Upper lobe of left lung (tissue), 6 donors: ENCODE results near the gene DGKI. TPM values are rescaled to one million over a fixed set of nuclear protein-coding genes. Genes with fewer than 3 reads are reported as not detected.

Experiments used
- ATAC-seq, 2 donors: fragments of 200-7000 bp; cut with Tn5 transposase; one replicate each; pipeline ENCODE4 v1.9.1; 2022; ENCODE audit warnings: mild to moderate bottlenecking in 2 of 2, moderate library complexity in 2 of 2; ENCODE audit not compliant: low FRiP score in 2 of 2
- DNase-seq, 2 donors: peaks; one replicate each; pipeline ENCODE4 v3.0.0-alpha.2; 2019 to 2020
- H3K27ac ChIP-seq, 4 donors: fragments of 200-600 bp; sonication (generic); one replicate each; pipeline ENCODE4 v1.5.1; 2016 to 2019
- H3K27me3 ChIP-seq, 4 donors: fragments of 200-600 bp; sonication (generic); one replicate each; pipeline ENCODE4 v1.5.1; 2017 to 2019
- H3K36me3 ChIP-seq, 4 donors: fragments of 200-600 bp; sonication (generic); one replicate each; pipeline ENCODE4 v1.5.1; 2016 to 2019
- H3K4me1 ChIP-seq, 4 donors: fragments of 200-600 bp; sonication (generic); one replicate each; pipeline ENCODE4 v1.5.1; 2018 to 2019
- H3K4me3 ChIP-seq, 4 donors: fragments of 200-600 bp; sonication (generic); one replicate each; pipeline ENCODE4 v1.5.1; 2017 to 2019; ENCODE audit warnings: mild to moderate bottlenecking in 2 of 4, moderate library complexity in 1 of 4
- H3K9me3 ChIP-seq, 4 donors: fragments of 200-600 bp; sonication (generic); one replicate each; pipeline ENCODE4 v1.5.1; 2018 to 2019
- EP300 ChIP-seq, 4 donors: sonication (generic); formaldehyde crosslinking; IDR thresholded peaks; one replicate each; pipeline ENCODE4 v1.5.1; 2017; ENCODE audit warnings: antibody characterized with exemption in 4 of 4, control low read depth in 2 of 4
- POLR2A ChIP-seq, 4 donors: fragments of 450-650 bp; IDR thresholded peaks; one replicate each; pipeline ENCODE4 v1.5.1; 2016 to 2017; ENCODE audit warnings: antibody characterized with exemption in 4 of 4, mild to moderate bottlenecking in 2 of 4
- POLR2AphosphoS5 ChIP-seq, 2 donors: sonication (generic); formaldehyde crosslinking; IDR thresholded peaks; one replicate each; pipeline ENCODE4 v1.5.1; 2017; ENCODE audit warnings: antibody characterized with exemption in 2 of 2
- WGBS, 2 donors: methylation state at CpG; one replicate each; pipeline ENCODE4 v1.1.5; 2017 to 2018; 5-methylcytosine and 5-hydroxymethylcytosine counted together
- total RNA-seq, 6 donors: library from RNA; depleted of rRNA in 4 of 6; stranded (reverse); fragments of >200 nt in 4 of 6; gene quantifications; one replicate each; pipeline versions ENCODE4 v1.1.0 to v1.2.1, GENCODE V29; 2016 to 2021
- TF ChIP-seq, protein P1 (sequence below), 6 experiments: fragments of 450-650 bp in 4 of 6; fragments of 200-600 bp in 2 of 6; sonication (generic) in 2 of 6; IDR thresholded peaks; one replicate each; pipeline ENCODE4 v1.5.1; 2016 to 2019; ENCODE audit warnings: antibody characterized with exemption in 6 of 6
- donor health status: DM: no; HTN: no; CAD: no; lungs with moderate emphysema.
- donor health status: DM: no; HTN: yes; CAD: no; lungs with severe emphysema.

Gene DGKI
- total RNA-seq, 6 donors from 2014 or later = under 0.01 to 4.5 (median 0.34) TPM; not detected in 1

DNA sequence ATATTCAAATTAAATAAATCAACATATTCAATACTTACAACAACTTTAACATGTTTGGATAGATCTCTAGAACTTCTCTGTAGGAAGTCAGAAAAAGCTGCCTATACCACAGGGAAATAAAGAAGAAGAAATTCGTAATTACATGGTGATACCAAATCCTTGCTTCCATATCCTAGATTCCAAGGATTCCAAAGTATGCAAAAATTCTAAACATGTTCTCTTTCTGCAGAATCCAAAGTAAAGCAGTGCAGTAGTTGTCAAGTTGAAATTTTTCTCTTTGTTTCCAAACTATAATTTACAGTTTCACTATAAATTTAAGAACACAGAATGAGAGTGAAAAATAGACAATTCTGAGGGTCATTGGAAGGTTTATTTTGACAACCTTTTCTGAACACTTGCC lies 269.6 kb downstream of the DGKI start:
- 69 to 74% methylated on average over 1 of the region's 1 CpG for WGBS, 2 donors
- H3K36me3 ChIP-seq = no peaks in the 10 kb centered on the region
- DNase-seq = no peak
- H3K27ac ChIP-seq = no peak overlapping the region
- TF ChIP-seq, protein P1, sequence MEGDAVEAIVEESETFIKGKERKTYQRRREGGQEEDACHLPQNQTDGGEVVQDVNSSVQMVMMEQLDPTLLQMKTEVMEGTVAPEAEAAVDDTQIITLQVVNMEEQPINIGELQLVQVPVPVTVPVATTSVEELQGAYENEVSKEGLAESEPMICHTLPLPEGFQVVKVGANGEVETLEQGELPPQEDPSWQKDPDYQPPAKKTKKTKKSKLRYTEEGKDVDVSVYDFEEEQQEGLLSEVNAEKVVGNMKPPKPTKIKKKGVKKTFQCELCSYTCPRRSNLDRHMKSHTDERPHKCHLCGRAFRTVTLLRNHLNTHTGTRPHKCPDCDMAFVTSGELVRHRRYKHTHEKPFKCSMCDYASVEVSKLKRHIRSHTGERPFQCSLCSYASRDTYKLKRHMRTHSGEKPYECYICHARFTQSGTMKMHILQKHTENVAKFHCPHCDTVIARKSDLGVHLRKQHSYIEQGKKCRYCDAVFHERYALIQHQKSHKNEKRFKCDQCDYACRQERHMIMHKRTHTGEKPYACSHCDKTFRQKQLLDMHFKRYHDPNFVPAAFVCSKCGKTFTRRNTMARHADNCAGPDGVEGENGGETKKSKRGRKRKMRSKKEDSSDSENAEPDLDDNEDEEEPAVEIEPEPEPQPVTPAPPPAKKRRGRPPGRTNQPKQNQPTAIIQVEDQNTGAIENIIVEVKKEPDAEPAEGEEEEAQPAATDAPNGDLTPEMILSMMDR (IDR thresholded peaks at IDR 0.05) = no peak
- TF ChIP-seq POLR2A (IDR thresholded peaks at IDR 0.05) (no peak), POLR2AphosphoS5 (IDR thresholded peaks at IDR 0.05) (no peak)
- H3K27me3 ChIP-seq = no peaks in the 10 kb centered on the region
- no peaks in the 10 kb centered on the region for H3K4me1 ChIP-seq
- H3K4me3 ChIP-seq = no peak overlapping the region
- no peaks in the 10 kb centered on the region for H3K9me3 ChIP-seq
- no peak for ATAC-seq

DNA sequence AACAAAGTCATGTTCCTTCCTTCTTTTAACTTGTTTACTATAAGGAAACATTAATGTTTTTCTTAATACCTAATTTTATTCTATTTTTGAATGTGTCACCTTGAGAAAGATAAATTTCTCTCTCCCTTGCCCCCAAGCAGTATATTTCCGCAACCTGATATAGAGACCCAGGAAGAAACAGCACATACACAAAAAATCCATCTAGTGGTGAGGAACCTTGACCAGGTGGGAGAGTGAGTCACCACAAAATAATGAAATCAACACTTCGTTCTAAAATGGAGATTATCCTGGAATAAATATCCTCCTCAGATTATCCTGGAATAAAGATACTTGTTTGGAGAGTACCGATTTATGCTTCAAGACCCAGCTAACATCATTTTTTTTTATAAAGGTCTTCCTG lies 270.3 kb downstream of the DGKI start:
- Histone ChIP-seq H3K27me3 (no peaks in the 10 kb centered on the region), H3K9me3 (no peaks in the 10 kb centered on the region), H3K4me1 (no peaks in the 10 kb centered on the region), H3K4me3 (no peak overlapping the region), H3K27ac (no peak overlapping the region), H3K36me3 (no peaks in the 10 kb centered on the region)
- ATAC-seq (no peak), DNase-seq (no peak)
- TF ChIP-seq EP300 (IDR thresholded peaks at IDR 0.05) (no peak), POLR2AphosphoS5 (IDR thresholded peaks at IDR 0.05) (no peak), POLR2A (IDR thresholded peaks at IDR 0.05) (no peak)
- TF ChIP-seq, protein P1 (IDR thresholded peaks at IDR 0.05) = no peak
- WGBS, 2 donors = 91% methylated on average over 3 of the region's 3 CpGs

DNA sequence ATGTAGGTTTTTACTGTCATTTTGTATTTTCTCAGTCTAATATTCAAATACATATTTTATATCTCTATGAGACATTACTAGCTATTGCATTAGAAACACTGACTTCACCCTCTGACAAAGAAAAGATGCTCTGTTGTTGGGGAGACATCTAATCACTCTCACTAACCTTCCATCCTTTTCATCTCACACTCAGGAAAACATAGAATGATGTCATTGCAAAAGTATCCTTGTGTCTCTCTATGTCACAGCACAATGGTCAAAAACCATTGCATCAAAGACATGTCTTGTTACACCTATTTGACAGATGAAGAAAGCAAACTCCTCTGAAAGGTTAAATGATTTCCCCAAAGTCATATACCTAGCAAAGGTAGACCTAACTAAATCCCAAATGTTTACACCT lies 272.0 kb downstream of the DGKI start:
- Histone ChIP-seq H3K27me3 (no peaks in the 10 kb centered on the region), H3K4me1 (no peaks in the 10 kb centered on the region), H3K36me3 (no peaks in the 10 kb centered on the region), H3K4me3 (no peak overlapping the region), H3K9me3 (no peaks in the 10 kb centered on the region), H3K27ac (no peak overlapping the region)
- TF ChIP-seq, protein P1 (IDR thresholded peaks at IDR 0.05) = no peak
- TF ChIP-seq POLR2AphosphoS5 (IDR thresholded peaks at IDR 0.05) (no peak), EP300 (IDR thresholded peaks at IDR 0.05) (no peak), POLR2A (IDR thresholded peaks at IDR 0.05) (no peak)
- no peak for ATAC-seq
- no peak for DNase-seq

DNA sequence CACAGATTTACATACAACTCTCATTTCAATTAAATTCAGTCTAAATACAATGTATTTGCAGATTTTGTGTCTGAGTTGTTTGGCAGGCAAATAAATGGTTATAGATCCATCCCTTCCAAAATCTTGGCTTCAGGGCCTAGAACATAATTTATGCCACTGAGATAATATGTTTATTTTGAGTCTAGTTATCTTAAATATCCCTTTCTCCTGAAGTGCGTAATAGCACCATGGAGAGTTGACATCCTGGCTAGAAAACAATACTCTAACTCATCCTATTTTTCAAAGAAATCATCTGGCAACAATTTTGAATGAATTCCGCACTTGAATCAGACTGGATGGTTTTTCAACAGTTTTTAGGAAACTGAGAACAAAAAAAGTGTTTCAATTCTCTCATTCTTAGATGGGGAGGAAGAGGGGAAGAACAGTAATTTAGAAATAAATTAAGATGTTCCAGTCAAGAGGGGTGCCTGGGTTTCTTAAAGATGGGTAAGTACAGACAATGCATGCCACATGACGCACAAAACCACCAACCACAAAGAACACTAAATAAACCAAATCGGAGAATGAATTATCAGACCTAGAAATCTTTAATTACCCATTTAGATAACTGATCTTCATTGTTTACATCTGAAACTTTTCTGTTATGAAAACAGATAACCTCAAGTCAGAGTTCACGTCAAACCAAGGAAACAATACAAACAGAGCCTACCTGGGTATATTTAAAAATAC lies 274.6 kb downstream of the DGKI start:
- Histone ChIP-seq H3K36me3 (no peaks in the 10 kb centered on the region), H3K4me3 (no peak overlapping the region), H3K4me1 (no peaks in the 10 kb centered on the region), H3K9me3 (no peaks in the 10 kb centered on the region), H3K27ac (no peak overlapping the region), H3K27me3 (no peaks in the 10 kb centered on the region)
- TF ChIP-seq EP300 (IDR thresholded peaks at IDR 0.05) = no peak
- TF ChIP-seq, protein P1 (IDR thresholded peaks at IDR 0.05) = no peak
- TF ChIP-seq POLR2A (IDR thresholded peaks at IDR 0.05) = no peak
- no peak for TF ChIP-seq POLR2AphosphoS5 (IDR thresholded peaks at IDR 0.05)
- 77 to 81% methylated on average over 5 of the region's 5 CpGs for WGBS, 2 donors
- DNase-seq (no peak), ATAC-seq (no peak)

DNA sequence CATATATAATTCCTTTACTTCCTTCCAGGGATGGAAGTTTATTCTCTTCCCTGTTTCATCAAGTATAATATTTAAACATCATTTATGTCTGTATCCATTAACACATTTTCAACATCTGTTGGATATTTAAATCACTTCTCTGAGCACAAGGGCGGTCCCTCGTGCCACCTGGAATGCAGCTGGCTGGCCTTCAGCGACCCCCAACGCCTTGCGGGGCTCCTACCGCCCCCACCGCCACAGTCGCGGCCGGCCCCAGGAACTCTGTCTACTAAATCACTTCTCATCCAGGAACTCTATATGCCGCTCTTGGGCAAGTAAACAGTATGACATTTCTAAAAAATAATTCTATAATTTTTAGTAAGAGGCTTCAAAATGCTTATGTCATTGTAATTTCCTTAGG lies 282.1 kb downstream of the DGKI start:
- Histone ChIP-seq H3K27ac (no peak overlapping the region), H3K27me3 (no peaks in the 10 kb centered on the region), H3K36me3 (no peaks in the 10 kb centered on the region), H3K9me3 (no peaks in the 10 kb centered on the region), H3K4me3 (no peak overlapping the region), H3K4me1 (no peaks in the 10 kb centered on the region)
- peak in 1 of 2 donors; percentile 60 for DNase-seq
- WGBS, 2 donors = 65 to 67% methylated on average over 11 of the region's 11 CpGs
- ATAC-seq = no peak
- TF ChIP-seq POLR2A (IDR thresholded peaks at IDR 0.05) (no peak), POLR2AphosphoS5 (IDR thresholded peaks at IDR 0.05) (no peak), EP300 (IDR thresholded peaks at IDR 0.05) (no peak)
- TF ChIP-seq, protein P1 (IDR thresholded peaks at IDR 0.05) = no peak
